Effector memory CD8-positive, alpha-beta T cell (primary cell): ENCODE results near the gene GPHB5.

Experiments used
- ATAC-seq: fragments of 150-1000 bp; cut with Tn5 transposase; replicated peaks from 2 replicates; pipeline ENCODE4 v1.10.0; 2021; ENCODE audit warnings: mild to moderate bottlenecking, moderate library complexity
- DNase-seq, 3 experiments: peaks; one replicate each; pipeline ENCODE4 v3.0.0; 2021
- H3K27ac Mint-ChIP-seq, 2 donors: one replicate each; pipeline ENCODE4 v1.8.0; 2022; ENCODE audit warnings: mild to moderate bottlenecking in 2 of 2, mixed read lengths in 2 of 2, moderate library complexity in 2 of 2
- H3K27me3 Mint-ChIP-seq, 2 donors: one replicate each; pipeline ENCODE4 v1.8.0; 2022; ENCODE audit warnings: mixed read lengths in 2 of 2
- H3K36me3 Mint-ChIP-seq: one replicate; pipeline ENCODE4 v1.8.0; 2022; ENCODE audit warnings: mild to moderate bottlenecking, moderate library complexity, mixed read lengths; ENCODE audit not compliant: insufficient read depth
- H3K4me1 Mint-ChIP-seq, 2 donors: one replicate each; pipeline ENCODE4 v1.8.0; 2022; ENCODE audit warnings: low read depth in 2 of 2, mixed read lengths in 2 of 2
- H3K4me3 Mint-ChIP-seq, 2 donors: one replicate each; pipeline ENCODE4 v1.8.0; 2022; ENCODE audit warnings: mild to moderate bottlenecking in 2 of 2, mixed read lengths in 2 of 2, moderate library complexity in 2 of 2
- H3K9me3 Mint-ChIP-seq, 2 donors: one replicate each; pipeline ENCODE4 v1.8.0; 2022; ENCODE audit warnings: mixed read lengths in 2 of 2

Gene GPHB5

GRCh38 chr14:63267171-63267570 is 51.6 kb downstream of the GPHB5 start:
- Mint-ChIP-seq H3K9me3 (no peaks in the 10 kb centered on the region), H3K4me1 (no peaks in the 10 kb centered on the region), H3K36me3 (no peaks in the 10 kb centered on the region), H3K27ac (no peak overlapping the region), H3K4me3 (no peak overlapping the region), H3K27me3 (peaks cover 52 to 64% of the 10 kb centered on the region in 2 donors)
- DNase-seq (no peak), ATAC-seq (no peak)

GRCh38 chr14:63266106-63266505 is 52.6 kb downstream of the GPHB5 start:
- Mint-ChIP-seq H3K27me3 (peaks cover 62 to 68% of the 10 kb centered on the region in 2 donors), H3K4me1 (no peaks in the 10 kb centered on the region), H3K27ac (no peak overlapping the region), H3K9me3 (no peaks in the 10 kb centered on the region), H3K4me3 (no peak overlapping the region), H3K36me3 (no peaks in the 10 kb centered on the region)
- ATAC-seq (no peak), DNase-seq (no peak)
